Measurements from ENCODE around the gene HECW1. TPM values are rescaled to one million over a fixed set of nuclear protein-coding genes. Genes with fewer than 3 reads are reported as not detected.

HECW1 gene
- total RNA-seq, 1 donor from 2014 or later, result 0.15 TPM

DNA sequence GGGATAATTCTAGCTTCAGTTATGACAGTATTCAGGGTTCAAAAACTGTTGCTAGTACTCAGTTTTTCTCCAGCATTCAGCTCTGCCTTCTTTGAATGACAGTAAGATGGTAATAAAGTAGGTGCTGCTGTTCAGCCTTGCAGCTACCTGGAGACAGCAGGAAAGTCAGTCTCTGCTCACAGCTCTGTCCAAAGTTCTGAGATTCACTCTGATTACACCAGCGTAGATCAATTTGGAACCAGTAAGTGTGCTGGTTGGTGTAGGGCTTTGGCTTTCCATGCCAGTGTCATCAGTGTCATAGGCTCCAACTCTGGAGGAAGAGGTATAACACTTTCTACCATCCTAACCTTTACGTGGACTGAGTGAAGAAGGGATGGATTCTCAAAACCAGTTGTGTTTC is 496.6 kb downstream of the HECW1 start:
- no peak for DNase-seq (ENCODE audit: low spot score)
- Mint-ChIP-seq H3K27me3 (ENCODE audit: unreplicated experiment) (no peaks in the 10 kb centered on the region), H3K4me3 (ENCODE audit: unreplicated experiment) (no peak overlapping the region), H3K9me3 (ENCODE audit: unreplicated experiment) (no peaks in the 10 kb centered on the region), H3K4me1 (ENCODE audit: unreplicated experiment) (peaks cover 9% of the 10 kb centered on the region), H3K27ac (ENCODE audit: unreplicated experiment) (no peak overlapping the region), H3K36me3 (ENCODE audit: low read depth, unreplicated experiment) (peaks cover 17% of the 10 kb centered on the region)
- TF ChIP-seq, protein P1, sequence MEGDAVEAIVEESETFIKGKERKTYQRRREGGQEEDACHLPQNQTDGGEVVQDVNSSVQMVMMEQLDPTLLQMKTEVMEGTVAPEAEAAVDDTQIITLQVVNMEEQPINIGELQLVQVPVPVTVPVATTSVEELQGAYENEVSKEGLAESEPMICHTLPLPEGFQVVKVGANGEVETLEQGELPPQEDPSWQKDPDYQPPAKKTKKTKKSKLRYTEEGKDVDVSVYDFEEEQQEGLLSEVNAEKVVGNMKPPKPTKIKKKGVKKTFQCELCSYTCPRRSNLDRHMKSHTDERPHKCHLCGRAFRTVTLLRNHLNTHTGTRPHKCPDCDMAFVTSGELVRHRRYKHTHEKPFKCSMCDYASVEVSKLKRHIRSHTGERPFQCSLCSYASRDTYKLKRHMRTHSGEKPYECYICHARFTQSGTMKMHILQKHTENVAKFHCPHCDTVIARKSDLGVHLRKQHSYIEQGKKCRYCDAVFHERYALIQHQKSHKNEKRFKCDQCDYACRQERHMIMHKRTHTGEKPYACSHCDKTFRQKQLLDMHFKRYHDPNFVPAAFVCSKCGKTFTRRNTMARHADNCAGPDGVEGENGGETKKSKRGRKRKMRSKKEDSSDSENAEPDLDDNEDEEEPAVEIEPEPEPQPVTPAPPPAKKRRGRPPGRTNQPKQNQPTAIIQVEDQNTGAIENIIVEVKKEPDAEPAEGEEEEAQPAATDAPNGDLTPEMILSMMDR (IDR thresholded peaks at IDR 0.05; ENCODE audit: unreplicated experiment), result no peak

DNA sequence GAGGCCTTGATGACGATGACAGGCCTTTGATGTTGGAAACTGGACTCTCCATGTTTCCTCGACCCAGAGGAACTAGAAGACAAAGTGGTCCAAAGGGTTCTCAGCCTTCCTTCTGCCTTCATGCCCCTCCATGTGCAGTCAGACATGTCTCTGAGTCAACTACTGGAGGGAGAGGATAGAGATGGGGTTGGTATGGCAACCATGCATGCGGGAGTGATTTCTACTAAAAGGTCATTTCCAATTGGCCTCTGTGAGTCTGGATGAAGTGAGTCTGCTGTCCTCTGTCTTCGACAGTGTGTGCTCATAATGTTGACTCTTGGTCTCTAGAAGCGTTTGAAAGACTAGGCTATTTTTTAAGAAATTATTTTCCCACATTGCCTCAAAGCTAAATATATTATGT is 499.7 kb downstream of the HECW1 start:
- Mint-ChIP-seq H3K4me3 (ENCODE audit: unreplicated experiment) (no peak overlapping the region), H3K36me3 (ENCODE audit: low read depth, unreplicated experiment) (peaks cover 22% of the 10 kb centered on the region), H3K4me1 (ENCODE audit: unreplicated experiment) (peaks cover 23% of the 10 kb centered on the region), H3K27ac (ENCODE audit: unreplicated experiment) (no peak overlapping the region), H3K9me3 (ENCODE audit: unreplicated experiment) (no peaks in the 10 kb centered on the region), H3K27me3 (ENCODE audit: unreplicated experiment) (no peaks in the 10 kb centered on the region)
- TF ChIP-seq, protein P1 (IDR thresholded peaks at IDR 0.05; ENCODE audit: unreplicated experiment), result no peak
- DNase-seq (ENCODE audit: low spot score), result no peak

DNA sequence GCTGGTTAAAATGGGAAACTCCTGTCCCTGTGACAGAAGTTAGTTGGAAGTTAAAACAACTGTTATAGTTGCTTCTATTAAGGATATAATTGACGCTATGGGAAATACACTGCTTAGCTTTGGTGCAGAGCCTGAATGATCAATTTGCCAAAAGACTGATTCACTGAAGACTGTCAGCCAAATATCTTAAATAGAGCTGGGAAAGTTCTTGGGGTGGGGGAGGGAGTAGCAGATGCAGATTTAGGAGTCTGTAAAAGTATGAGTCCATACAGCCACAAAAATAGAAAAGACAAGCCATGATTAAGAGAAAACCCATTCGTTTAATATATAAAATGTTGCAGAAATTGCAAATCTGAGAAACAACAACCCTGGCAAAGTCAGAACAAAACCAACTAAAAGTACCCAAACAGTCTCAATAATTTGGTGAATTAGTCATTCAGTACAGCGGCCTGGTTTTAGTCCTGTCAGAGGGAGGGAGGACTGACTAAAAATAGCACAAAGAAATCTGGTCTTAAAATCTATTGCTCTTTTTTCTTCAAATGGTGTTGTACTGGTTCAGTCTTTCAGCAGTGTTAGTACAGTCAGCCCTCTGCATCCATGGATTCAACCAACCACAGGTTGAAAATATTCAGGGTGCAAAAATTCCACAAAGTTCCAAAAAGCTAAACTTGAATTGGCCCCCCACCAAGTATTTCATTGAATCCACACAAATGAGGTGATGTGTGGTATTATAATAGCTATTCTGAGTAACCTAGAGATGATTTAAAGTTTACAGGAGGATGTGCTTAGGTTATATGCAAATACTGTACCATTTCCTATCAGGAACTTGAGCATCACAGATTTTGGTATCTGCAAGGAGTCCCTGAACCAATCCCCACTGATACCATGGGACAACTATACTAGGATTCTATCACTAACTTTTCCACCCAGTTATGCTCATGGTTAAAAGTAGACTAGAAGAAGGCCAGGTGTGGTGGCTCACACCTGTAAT is 500.4 kb downstream of the HECW1 start:
- no peak overlapping the region for H3K27ac Mint-ChIP-seq (ENCODE audit: unreplicated experiment)
- no peak overlapping the region for H3K4me3 Mint-ChIP-seq (ENCODE audit: unreplicated experiment)

More for the DNA sequence above, 500.4 kb downstream of the HECW1 start:
- no peak for DNase-seq (ENCODE audit: low spot score)
- peaks cover 22% of the 10 kb centered on the region for H3K36me3 Mint-ChIP-seq (ENCODE audit: low read depth, unreplicated experiment)
- TF ChIP-seq, protein P1 (IDR thresholded peaks at IDR 0.05; ENCODE audit: unreplicated experiment), result no peak
- H3K9me3 Mint-ChIP-seq (ENCODE audit: unreplicated experiment), result no peaks in the 10 kb centered on the region
- peaks cover 23% of the 10 kb centered on the region for H3K4me1 Mint-ChIP-seq (ENCODE audit: unreplicated experiment)
- H3K27me3 Mint-ChIP-seq (ENCODE audit: unreplicated experiment), result no peaks in the 10 kb centered on the region

Small RNA genes lying within 50 kb of the gene (microRNA-seq; reads per million reads assigned to microRNA genes)
- 2.7 reads per million, percentile 36 among the genes with 10 or more reads in this experiment for gene MIR3943 (ENCODE audit: unreplicated experiment)

Other genes starting within 250 kb of the HECW1 start
- gene C7orf25, start 200.6 kb upstream of the HECW1 start, total RNA-seq (ENCODE audit: unreplicated experiment), result 5.0 TPM
- 103 TPM for gene PSMA2, start 180.5 kb upstream of the HECW1 start, total RNA-seq (ENCODE audit: unreplicated experiment)
- gene MRPL32, start 180.3 kb upstream of the HECW1 start, total RNA-seq (ENCODE audit: unreplicated experiment), result 37.2 TPM